ENCODE measurements around the gene ZNF132.
A peak's percentile ranks its signal among the peaks of the same experiment; 100 is the strongest.
"Not testable (repeated sequence)": the region's sequence is repeated elsewhere in the genome, so short reads cannot be mapped to it uniquely, and the experiment has no call there.

ZNF132 gene

DNA sequence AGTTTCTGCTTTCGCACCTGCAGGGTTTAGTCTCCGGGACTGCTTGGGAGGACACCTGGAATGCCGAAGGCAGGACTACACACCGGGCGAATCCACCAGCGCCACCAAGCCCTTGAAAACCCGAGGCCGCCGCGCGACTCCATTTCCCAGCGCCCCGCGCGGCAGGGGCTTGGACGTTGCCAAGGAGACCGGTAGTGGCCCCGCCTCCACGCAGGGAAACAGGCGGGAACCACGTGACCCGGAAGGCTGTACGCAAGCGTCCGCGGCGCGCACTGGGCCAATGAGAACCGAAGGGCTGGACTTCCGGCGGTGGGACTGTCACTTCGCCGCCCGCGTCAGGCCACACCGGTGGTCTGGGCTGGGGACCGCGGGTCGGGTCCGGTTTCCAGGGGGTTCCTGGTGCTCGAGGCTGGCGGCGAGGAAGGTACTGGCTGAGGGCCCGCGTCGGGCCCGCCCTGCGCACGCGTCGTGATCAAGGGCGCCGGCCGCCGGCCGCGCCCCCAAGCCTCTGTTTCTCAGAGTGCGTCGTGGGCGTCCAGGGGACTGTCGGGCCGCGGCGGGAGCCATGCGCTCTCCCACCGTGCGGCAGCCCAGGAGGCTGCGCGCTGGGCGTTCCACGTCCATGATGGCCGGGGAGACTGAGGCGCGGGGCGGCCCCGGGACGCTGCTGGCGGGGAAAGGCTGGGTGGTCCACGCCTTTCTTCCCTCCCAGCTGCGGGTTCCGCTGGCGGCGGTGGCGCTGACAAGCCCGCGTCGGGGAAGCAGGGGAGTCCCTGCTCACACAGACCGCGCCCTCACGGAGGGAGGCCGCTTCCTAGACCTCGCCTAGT is 27.0 kb upstream of the ZNF132 start, which contains the start of gene ZNF324:
ZNF324 (plus strand) TSS at position 321 of the 830 bp plus-strand sequence. CDS start 2,106 bp downstream, outside the sequence.
- DNase-seq (ENCODE audit: low spot score) = peak; percentile 97

DNA sequence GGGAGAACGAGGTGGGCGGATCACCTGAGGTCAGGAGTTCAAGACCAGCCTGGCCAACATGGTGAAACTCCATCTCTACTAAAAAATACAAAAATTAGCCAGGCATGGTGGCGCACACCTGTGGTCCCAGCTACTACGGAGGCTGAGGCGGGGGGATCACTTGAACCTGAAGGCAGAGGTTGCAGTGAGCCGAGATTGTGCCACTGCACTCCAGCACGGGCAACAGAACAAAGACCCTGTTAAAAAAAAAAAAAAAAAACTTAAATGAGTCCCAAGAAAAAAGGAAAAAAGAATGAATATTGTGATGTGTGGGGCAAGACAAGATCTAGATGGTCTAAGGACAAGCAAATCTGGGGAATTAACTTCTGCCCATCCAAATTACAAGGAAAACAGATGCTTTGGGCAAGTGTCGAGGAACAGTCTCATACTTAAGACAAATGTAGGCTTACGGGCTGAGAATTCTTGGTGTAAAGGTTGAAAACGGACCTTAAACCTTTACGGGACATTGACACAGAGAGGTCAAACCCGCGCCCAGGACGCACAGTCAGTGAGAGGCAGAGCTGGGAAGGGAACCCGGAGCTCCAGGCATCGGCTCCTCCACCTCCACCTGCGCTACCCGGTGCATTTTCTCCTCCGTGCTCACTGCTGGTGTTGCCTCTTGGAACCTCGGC is 26.3 kb upstream of the ZNF132 start:
- DNase-seq (ENCODE audit: low spot score) = no peak

DNA sequence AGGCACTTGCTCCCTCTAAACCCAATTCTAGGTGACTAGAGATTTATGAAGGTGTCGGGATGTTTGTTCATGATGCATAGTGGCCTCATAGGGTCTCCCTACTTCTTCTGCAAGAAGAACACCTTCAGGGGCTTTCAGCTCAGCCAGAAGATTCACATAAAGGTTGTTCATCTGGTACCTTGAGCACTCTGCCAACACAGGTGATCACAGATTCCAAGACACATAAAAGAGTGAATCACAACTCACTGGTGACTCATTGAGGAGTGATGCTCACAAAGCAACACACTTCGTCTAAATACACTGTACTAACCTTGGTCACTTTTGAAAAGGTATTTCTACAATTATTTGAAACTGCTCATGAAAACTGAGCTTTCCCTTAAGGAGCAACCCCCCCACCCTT is 20.1 kb upstream of the ZNF132 start:
- no peak for DNase-seq (ENCODE audit: low spot score)

DNA sequence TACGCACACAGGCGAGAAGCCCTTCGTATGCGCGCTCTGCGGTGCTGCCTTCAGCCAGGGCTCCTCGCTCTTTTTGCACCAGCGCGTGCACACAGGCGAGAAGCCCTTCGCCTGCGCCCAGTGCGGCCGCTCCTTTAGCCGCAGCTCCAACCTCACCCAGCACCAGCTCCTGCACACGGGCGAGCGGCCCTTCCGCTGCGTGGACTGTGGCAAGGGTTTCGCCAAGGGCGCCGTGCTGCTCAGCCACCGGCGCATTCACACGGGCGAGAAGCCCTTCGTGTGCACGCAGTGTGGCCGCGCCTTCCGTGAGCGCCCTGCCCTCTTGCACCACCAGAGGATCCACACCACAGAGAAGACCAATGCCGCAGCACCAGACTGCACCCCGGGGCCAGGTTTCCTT is 16.2 kb upstream of the ZNF132 start:
- no peak for DNase-seq (ENCODE audit: low spot score)

DNA sequence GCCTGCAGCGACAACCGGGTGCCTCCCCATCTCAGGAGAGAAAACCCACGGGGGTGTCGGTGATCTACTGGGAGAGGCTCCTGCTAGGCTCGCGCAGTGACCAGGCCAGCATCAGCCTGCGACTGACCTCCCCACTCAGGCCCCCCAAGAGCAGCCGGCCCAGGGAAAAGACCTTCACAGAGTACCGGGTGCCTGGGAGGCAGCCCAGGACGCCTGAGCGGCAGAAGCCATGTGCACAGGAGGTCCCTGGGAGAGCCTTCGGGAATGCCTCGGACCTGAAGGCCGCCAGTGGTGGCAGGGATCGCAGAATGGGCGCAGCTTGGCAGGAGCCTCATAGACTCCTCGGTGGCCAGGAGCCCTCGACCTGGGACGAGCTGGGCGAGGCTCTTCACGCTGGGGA is 15.4 kb upstream of the ZNF132 start:
- DNase-seq (ENCODE audit: low spot score) = no peak

DNA sequence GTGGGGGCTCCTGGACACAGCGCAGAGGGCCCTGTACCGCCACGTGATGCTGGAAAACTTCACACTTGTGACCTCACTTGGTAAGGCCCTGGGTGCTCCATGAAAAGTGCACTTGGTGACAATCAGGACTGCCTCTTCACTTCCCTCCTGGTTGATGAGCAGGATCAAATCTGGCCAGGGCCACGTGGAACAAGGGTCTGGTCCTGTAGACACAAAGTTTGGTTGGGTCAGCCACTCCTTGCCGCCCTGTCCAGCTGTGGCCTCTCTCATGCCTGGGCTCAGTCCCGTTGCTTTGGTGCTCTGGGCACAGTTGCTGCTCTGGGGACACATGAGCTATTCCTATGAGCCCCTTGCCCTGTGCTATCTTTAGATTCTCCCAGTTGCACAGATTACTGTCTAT is 13.8 kb upstream of the ZNF132 start:
- DNase-seq (ENCODE audit: low spot score) = no peak

DNA sequence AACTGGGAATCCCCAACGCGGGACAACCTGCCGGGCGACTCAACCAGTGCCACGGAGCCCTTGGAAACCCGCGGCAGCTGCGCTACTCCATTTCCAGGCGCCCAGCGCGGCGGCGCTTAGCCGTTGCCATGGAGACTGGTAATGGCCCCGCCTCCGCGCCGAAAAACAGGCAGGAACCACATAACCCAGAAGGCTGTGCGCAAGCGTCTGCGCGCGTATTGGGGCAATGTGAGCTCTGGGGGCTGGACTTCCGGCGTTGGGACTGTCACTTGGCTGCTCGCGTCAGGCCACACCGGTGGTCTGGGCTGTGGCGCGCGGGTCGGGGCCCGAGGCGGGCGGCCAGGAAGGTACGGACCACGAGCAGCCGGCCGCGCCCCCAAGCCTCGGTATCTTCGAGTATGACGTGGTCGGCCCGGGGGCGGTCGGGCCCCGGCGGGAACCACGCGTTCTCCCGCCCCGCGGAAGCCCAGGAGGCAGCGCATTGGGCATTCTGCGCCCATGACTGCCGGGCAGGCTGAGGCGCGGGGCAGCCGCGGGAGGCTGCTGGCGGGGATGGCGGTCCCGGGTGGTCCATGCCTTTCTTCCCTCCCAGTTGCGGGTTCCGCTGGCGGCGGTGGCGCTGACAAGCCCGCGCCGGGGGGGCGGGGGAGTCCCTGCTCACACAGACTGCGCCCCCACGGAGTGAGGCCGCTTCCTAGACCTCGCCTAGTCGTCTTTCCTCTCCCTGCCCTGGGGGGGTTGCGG is 11.6 kb upstream of the ZNF132 start, which contains the start of gene ZNF324B:
ZNF324B (plus strand) TSS at position 265 of the 744 bp plus-strand sequence. CDS start 2,080 bp downstream, outside the sequence.
- DNase-seq (ENCODE audit: low spot score) = peak; percentile 97

DNA sequence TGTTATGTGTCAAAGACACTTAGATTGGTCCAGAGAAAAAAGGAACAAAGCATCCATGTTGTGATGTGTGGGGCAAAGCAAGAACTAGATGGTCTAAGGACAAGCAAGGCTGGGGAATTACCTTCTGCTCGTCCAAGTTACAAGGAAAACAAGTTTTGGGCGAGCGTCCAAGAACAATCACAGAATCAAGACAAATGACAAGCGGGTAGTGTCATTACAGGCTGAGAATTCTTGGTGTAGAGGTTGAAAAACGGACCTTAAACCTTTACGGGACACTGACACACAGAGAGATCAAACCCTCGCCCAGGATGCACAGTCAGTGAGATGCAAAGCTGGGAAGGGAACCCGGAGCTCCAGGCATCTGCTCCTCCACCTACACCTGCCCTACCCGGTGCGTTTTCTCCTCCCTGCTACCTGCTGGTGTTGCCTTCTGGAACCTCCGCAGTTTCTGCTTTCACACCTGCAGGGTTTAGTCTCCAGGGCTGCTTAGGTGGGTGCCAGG is 11.0 kb upstream of the ZNF132 start:
- no peak for DNase-seq (ENCODE audit: low spot score)

DNA sequence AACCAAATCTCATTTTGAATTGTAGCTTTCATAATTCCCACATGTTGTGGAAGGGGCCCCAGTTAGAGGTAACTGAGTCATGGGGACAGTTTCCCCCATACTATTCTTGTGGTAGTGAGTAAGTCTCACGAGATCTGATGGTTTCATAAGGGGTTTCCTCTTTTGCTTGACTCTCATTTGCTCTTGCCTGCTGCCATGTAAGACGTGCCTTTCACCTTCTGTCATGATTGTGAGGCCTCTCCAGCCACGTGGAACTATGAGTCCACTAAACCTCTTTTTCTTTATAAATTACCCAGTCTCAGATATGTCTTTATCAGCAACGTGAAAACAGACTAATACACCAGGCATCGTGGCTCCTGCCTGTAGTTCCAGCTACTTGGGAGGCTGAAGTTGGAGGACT is 10.0 kb upstream of the ZNF132 start:
- DNase-seq (ENCODE audit: low spot score) = not testable (repeated sequence)

DNA sequence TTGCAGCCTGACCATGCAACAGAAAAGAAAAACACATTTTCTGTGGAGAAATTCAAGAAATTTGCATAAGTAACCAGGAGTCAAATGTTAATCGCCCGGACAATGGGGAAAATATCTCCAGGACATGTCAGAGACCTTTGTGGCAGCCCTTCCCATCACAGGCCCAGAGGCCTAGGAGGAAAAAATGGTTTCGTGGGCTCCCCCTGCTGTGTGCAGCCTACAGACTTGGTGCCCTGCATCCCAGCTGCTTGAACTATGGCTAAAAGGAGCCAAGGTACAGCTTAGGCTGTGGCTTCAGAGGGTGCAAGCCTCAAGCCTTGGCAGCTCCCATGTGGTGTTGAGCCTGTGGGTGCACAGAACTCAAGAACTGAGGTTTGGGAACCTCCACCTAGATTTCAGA is 8.9 kb upstream of the ZNF132 start:
- not testable (repeated sequence) for DNase-seq (ENCODE audit: low spot score)

DNA sequence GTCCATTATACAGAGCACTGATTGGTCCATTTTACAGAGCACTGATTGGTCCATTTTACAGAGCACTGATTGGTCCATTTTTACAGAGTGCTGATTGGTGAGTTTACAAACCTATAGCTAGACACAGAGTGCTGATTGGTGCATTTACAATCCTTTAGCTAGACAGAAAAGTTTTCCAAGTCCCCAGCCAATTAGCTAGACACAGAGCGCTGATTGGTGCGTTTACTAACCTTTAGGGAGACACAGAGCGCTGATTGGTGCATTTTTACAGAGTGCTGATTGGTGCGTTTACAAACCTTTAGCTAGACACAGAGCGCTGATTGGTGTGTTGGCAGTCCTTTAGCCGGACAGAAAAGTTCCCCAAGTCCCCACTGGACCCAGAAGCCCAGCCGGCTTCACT is 3.0 kb upstream of the ZNF132 start:
- not testable (repeated sequence) for DNase-seq (ENCODE audit: low spot score)

DNA sequence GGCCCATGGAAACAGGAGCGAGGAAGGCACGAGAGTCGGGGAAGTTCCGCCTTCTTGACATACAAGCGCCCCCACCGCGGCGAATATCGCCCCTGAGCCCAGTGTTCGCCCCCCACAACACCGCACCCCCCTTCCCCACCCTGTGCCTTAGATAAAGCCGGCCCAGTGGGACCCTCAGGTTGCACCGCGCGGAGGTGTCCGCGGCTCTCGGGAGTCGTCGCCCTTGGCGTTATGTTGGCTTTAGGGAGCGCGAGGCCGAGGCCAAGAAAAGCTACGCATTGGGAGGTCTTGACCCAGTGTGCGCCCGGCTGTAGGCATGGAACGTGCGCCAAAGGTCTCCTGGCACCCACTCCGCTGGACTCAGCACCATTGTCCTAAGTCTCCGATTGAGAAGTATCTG is 603 bp upstream of the ZNF132 start:
- no peak for DNase-seq (ENCODE audit: low spot score)

DNA sequence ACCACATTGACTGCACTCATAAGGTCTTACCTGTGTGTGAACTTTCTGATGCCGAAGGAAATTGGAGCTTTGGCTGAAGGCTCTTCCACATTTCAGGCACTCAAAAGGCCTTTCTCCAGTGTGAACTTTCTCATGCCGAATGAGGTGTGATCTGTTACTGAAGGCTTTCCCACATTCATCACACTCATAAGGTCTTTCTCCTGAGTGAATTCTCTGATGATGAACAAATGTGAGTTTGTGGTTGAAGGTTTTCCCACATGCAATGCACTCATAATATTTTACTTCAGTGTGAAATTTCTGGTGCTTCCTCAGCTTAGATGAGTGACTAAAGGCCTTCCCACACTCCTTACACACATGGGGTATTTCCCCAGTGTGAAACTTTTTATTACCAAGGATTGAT is 5.7 kb downstream of the ZNF132 start:
- DNase-seq (ENCODE audit: low spot score) = no peak

DNA sequence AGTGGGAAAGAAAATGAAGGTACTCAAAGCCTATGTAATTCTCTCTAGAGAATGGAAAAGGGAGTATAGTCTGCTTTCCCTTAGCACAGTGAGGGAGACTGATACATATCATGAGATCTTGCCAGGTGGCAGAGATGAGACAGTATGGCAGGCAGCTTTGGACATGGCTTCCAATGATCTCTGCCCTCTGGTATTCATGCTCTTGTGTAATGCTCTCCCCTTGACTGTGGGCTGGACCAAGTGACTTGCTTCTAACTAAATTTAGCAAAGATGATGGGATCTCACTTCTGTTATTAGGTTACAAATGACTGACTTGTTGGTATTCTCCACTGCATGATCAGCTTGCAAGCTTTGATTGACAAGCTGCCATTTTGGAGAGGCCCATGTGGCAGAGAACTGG is 10.2 kb downstream of the ZNF132 start:
- DNase-seq (ENCODE audit: low spot score) = no peak

DNA sequence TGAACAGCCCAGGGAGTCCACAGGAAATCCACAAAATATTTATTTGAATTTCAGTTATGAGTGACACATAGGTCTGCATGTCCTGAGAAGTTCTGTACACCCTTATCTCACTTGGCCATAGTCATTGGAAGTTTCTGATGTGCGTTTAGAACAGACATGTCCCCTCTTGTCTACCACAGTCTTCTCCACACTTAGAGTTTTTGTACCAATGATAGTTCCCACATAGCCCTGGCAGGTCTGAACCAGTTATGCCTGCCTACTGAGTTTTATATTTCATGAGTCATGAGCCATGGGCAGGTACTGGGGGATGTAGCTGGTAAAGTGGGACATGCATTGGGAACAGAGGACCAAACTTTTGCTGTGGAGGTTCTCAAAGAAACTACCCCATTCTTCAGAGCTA is 11.3 kb downstream of the ZNF132 start:
- no peak for DNase-seq (ENCODE audit: low spot score)

DNA sequence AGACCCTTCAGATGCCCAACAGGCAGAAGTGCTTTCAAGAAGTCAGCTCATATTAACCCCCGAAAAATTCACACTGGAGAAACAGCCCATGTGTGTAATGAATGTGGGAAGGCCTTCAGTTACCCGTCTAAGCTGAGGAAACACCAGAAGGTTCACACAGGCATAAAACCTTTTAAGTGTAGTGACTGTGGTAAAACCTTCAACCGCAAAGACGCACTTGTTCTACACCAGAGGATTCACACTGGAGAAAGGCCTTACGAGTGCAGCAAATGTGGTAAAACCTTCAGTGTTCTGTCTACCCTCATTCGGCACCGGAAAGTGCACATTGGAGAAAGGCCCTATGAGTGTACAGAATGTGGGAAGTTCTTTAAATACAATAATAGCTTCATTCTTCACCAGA is 22.9 kb downstream of the ZNF132 start:
- no peak for DNase-seq (ENCODE audit: low spot score)

DNA sequence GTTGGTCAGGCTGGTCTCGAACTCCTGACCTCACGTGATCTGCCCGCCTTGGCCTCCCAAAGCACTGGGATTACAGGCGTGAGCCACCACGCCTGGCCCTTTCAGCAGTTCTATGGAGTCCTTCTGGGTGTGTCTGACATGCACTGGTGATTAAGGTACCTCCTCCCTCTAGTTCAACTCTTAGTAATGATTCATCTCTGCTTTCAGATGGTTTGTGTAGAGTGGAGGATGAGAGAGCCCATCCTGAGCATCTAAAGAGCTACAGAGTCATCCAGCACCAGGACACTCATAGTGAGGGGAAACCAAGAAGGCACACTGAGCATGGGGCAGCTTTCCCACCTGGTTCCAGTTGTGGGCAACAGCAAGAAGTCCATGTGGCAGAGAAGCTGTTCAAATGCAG is 23.3 kb downstream of the ZNF132 start:
- DNase-seq (ENCODE audit: low spot score) = no peak

DNA sequence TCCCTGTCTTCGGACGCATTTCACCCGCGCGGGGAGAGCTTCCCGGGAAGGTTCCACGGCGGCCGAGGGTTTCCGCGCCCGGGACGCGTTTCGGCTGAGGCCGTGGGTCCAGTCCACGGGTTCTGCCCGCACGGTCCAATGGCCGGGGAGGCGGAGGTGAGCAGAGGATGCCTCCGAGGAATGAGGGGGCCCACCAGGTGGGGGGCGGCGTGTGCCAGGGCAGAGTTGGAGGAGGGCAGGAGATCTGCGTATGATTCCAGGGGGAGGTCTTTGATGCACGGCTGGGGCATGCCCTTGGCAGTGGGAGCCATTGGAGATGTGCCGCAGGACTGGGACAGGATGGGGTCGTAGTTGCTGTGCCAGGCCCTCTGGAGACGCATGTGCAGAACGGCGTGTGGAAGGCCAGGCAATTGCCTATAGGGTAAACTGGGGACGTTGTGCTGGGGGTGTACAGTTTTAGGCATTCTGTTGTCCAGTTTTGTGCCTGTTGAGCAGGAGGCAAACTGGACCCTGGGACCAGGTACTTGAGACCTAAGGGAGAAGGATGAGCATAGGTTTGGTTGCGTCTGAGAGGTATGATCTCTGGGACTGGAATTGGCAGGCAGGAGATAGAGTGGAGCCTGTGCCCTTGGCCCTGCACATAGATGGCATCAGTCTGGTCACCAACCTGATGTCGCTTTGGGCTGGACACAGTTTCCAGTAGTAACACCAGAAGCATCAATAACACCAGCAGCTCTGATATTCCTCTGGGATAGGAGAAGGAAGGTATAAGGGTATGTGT is 30.8 kb downstream of the ZNF132 start:
- no peak for DNase-seq (ENCODE audit: low spot score)

DNA sequence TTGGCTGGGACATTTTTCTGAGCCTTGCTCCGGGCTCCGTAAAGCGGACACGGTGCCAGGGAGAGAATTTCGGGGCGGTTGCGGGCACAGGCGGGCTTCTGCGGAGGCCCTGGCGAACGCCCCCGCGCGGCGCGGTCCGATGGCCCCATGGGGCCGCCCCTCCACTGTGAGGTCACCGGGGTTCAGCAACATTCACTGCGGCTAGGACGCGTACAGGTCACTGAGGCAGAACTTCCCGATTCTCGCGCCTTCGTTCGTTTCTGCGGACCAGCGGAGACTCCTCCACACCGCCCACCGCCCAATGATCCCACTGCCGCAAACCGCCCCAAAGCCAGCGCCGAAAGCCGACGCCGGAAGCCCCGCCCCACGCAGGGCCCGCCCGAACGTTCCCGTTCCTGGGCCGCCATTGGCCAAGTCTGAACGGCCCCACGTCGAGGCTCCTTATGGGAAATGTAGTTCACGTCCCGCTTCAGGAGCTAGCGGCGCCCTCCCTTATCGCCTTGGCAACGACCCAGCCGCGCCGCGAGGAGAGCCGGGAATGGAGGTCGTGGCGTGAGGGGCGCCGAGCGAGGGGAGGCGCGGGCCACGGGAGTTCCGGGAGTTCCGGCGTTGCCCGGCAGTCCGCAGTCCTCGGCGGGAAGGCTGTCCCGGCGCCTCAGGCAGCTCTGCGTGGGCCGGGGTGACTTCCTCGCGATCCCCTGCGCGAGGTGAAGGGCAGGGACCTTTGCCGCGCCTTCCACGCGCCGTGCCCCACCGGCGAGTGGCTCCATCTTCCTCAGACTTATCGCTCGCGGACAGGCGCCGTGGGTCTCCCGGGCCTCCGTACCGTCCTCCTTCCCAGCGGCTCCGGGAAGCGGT is 31.6 kb downstream of the ZNF132 start, which contains the start of gene ZNF584:
ZNF584 (plus strand) TSS at position 498 of the 858 bp plus-strand sequence. CDS start 499 bp downstream, outside the sequence.
- peak; percentile 96 for DNase-seq (ENCODE audit: low spot score)

DNA sequence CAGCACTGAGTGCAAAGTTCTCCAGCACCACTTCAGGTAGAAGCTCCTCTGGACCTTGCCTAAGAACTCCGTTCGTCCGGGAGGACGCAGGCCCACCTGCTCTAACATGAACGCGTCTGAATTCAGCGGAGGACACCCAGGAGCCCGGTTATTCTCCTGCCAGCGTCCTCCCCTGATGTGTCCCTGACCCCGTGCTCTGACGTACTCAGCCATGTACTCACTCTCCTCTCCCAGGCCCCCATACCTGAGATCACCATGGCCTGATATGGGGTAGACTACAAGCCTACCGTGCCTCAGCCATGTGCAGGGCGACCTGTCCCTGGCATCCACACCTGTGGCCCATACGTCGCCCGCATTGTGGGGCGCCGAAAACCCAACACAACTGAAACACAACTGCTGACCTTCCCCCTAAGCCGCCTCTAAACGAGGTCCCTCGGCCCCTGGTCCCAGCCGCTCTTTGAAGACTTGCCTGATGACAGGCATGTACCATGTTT is 32.2 kb downstream of the ZNF132 start:
- DNase-seq (ENCODE audit: low spot score) = no peak
